ENCODE measurements around the gene CCDC187. TPM values are rescaled to one million over a fixed set of nuclear protein-coding genes. Genes with fewer than 3 reads are reported as not detected.

Gene CCDC187
- total RNA-seq, 1 donor from 2014 or later = 6.6 TPM

DNA sequence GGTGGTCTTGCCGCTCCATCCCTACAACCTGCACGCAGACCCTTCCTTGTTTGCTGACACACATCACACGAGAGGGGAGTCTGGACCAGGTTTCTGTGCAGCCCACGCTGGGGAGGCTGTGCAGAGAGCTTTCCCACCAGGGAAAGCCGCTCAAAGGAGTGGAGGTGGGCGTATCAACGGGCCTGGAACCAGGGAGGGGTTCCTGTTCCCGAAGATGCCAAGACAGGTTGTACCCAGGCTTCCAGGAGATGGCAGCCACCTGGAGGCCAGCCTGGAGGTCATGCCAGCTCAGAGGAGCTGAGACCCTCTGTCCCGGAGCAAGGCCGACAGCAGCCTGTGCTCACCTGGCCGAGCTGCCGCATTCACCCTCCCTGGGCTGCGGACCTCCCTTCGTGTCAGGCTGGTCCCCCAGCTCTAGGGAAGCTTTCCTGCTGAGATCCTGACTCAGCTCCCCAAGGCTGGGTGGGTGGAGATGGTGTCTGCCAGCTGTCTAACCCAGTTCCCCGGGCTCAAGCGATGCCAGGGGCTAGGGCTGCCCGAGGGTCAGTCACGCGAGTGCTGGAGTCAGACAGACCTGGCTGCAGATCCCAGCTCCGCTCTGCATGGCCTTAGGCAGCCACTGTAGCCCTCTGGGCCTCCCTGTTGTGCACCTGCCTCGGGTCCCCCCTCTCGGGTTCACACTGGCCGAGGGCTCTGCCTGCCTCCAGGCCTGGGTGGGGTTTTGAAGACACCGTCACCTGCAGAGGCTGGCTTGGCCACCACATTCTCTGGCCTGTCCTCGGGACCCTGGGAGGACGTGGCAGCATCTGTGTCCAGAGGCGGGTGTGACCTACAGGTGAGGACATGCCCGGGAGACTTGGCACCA lies 29.7 kb downstream of the CCDC187 start:
- intact Hi-C loops (cut with DNase I) = no loop called here
- no peak for DNase-seq

DNA sequence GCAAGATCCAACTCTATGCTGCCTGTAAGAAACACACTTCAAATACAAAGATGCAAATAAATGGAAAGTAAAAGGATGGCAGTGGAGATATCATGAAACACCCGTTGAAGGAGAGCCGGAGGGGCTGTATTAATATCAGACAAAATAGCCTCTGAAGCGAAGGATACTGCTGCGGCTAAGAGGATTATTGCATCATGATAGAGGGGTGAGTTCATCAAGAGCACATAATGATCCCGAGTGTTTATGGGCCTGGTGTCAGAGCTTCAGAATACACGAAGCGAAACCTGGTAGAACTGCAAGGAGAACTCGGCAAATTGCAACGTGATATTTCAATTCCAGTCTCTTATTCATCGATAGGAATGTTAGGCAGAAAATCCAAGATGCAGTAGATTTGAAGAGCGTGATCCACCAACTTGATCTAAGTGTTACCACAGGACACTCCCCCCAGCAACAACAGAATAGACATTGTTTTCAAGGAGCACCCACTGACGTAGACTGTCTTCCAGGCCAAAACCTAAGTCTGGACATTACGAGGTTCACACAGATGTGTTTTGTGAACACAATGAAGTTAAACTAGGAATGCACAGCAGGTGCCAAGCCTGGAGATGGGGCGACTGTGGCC lies 30.5 kb downstream of the CCDC187 start:
- ATAC-seq (no peak), DNase-seq (no peak)
- H3K36me3 ChIP-seq = no peaks in the 10 kb centered on the region
- H3K4me3 ChIP-seq = no peak overlapping the region
- no peaks in the 10 kb centered on the region for H3K9me3 ChIP-seq
- H3K27me3 ChIP-seq (ENCODE audit: low read depth) = peaks cover 12% of the 10 kb centered on the region
- intact Hi-C loops (cut with DNase I) = no loop called here
- H3K4me1 ChIP-seq = no peaks in the 10 kb centered on the region
- TF ChIP-seq, protein P1, sequence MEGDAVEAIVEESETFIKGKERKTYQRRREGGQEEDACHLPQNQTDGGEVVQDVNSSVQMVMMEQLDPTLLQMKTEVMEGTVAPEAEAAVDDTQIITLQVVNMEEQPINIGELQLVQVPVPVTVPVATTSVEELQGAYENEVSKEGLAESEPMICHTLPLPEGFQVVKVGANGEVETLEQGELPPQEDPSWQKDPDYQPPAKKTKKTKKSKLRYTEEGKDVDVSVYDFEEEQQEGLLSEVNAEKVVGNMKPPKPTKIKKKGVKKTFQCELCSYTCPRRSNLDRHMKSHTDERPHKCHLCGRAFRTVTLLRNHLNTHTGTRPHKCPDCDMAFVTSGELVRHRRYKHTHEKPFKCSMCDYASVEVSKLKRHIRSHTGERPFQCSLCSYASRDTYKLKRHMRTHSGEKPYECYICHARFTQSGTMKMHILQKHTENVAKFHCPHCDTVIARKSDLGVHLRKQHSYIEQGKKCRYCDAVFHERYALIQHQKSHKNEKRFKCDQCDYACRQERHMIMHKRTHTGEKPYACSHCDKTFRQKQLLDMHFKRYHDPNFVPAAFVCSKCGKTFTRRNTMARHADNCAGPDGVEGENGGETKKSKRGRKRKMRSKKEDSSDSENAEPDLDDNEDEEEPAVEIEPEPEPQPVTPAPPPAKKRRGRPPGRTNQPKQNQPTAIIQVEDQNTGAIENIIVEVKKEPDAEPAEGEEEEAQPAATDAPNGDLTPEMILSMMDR (IDR thresholded peaks at IDR 0.05) = no peak
- H3K27ac ChIP-seq = no peak overlapping the region

More for the DNA sequence above, 29.7 kb downstream of the CCDC187 start:
- Histone ChIP-seq H3K27ac (no peak overlapping the region), H3K4me1 (no peaks in the 10 kb centered on the region), H3K4me3 (no peak overlapping the region), H3K36me3 (no peaks in the 10 kb centered on the region), H3K27me3 (ENCODE audit: low read depth) (peaks cover 12% of the 10 kb centered on the region), H3K9me3 (no peaks in the 10 kb centered on the region)
- peak; percentile 19 to 20 for ATAC-seq
- TF ChIP-seq, protein P1 (IDR thresholded peaks at IDR 0.05) = no peak

GRCh38 chr9:136270173-136270705 lies 33.7 kb downstream of the CCDC187 start:
- ATAC-seq = no peak
- H3K36me3 ChIP-seq = no peaks in the 10 kb centered on the region
- intact Hi-C loops (cut with DNase I) = no loop called here

DNA sequence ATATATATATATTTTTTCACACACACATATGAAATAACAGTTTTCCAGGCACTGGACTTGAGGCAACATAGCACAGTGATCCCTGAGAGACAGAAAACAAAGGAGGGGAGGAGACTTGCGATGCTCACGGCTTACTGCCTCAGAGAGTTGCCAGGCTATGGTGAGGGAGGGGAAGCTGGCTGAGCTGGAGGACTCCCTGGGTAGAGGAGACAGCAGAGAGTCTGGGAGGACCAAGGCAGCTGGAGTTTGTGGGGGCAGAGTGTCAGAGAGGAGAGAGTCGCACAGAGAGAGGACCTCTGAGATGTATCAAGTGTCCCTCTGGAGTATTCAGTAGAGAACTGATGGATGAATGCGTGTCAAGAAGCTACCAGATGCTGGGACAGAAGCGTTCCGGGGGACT lies 35.2 kb downstream of the CCDC187 start:
- Histone ChIP-seq H3K4me1 (peaks cover 8% of the 10 kb centered on the region), H3K9me3 (no peaks in the 10 kb centered on the region), H3K27me3 (ENCODE audit: low read depth) (no peaks in the 10 kb centered on the region), H3K27ac (no peak overlapping the region), H3K36me3 (no peaks in the 10 kb centered on the region), H3K4me3 (no peak overlapping the region)
- TF ChIP-seq, protein P1 (IDR thresholded peaks at IDR 0.05) = no peak
- DNase-seq (no peak), ATAC-seq (no peak)
- intact Hi-C loops (cut with DNase I) = no loop called here

More at GRCh38 chr9:136270173-136270705, 33.7 kb downstream of the CCDC187 start:
- TF ChIP-seq, protein P1 (IDR thresholded peaks at IDR 0.05) = no peak
- DNase-seq = no peak
- Histone ChIP-seq H3K9me3 (no peaks in the 10 kb centered on the region), H3K4me1 (peaks cover 8% of the 10 kb centered on the region), H3K27ac (no peak overlapping the region), H3K27me3 (ENCODE audit: low read depth) (no peaks in the 10 kb centered on the region), H3K4me3 (no peak overlapping the region)

DNA sequence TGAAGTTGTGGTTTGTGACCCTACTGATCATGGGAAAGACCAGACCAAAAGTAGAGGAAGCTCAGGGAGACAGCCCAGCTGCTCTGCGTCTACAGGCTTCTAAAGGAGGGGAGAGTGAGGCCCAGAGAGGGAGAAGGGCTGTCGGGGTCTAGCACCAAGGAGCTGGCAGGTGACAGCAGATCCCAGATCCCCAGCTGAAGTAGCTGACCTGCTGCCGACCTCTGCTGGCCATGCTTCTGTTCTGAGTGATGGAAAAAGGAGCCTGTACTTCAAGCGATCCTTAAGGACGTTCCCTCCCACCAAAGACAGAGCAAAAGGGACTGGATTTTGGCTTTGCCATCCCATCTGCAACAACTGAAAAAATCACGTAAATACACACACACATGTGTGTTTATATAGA lies 35.6 kb downstream of the CCDC187 start:
- Histone ChIP-seq H3K9me3 (no peaks in the 10 kb centered on the region), H3K4me1 (peaks cover 8% of the 10 kb centered on the region), H3K36me3 (no peaks in the 10 kb centered on the region), H3K27ac (no peak overlapping the region), H3K4me3 (no peak overlapping the region), H3K27me3 (ENCODE audit: low read depth) (no peaks in the 10 kb centered on the region)
- intact Hi-C loops (cut with DNase I) = no loop called here
- ATAC-seq (no peak), DNase-seq (no peak)
- TF ChIP-seq, protein P1 (IDR thresholded peaks at IDR 0.05) = no peak

Measured in lower lobe of right lung (tissue), 2 donors.